Ascending aorta (tissue), 2 donors: ENCODE data around the gene CALR3. TPM values are rescaled to one million over a fixed set of nuclear protein-coding genes. Genes with fewer than 3 reads are reported as not detected.

Source experiments
- DNase-seq, 2 donors: peaks; one replicate each; pipeline ENCODE4 v3.0.0-alpha.2; 2019; ENCODE audit warnings: low spot score in 2 of 2
- H3K27ac ChIP-seq, 2 donors: fragments of 200-600 bp; sonication (generic); one replicate each; pipeline ENCODE4 v1.5.1; 2016 to 2017; ENCODE audit warnings: mild to moderate bottlenecking in 1 of 2
- H3K27me3 ChIP-seq: fragments of 200-600 bp; sonication (generic); one replicate; pipeline ENCODE4 v1.5.1; 2017
- H3K36me3 ChIP-seq, 2 donors: fragments of 200-600 bp; sonication (generic); one replicate each; pipeline ENCODE4 v1.5.1; 2016
- H3K4me1 ChIP-seq, 2 donors: fragments of 200-600 bp; sonication (generic); one replicate each; pipeline ENCODE4 v1.5.1; 2016 to 2017; ENCODE audit warnings: mild to moderate bottlenecking in 1 of 2
- H3K4me3 ChIP-seq, 2 donors: fragments of 200-600 bp; sonication (generic); one replicate each; pipeline ENCODE4 v1.5.1; 2016 to 2017; ENCODE audit warnings: mild to moderate bottlenecking in 1 of 2
- H3K9me3 ChIP-seq, 2 donors: fragments of 200-600 bp; sonication (generic); one replicate each; pipeline ENCODE4 v1.5.1; 2016
- intact Hi-C: fragments of 100-400 bp; cut with DNase I; formaldehyde crosslinking; loops from one replicate; pipeline ENCODE4 v1.15.1; 2023
- total RNA-seq: library from RNA; depleted of rRNA; stranded (reverse); fragments of >200 nt; gene quantifications from one replicate; pipeline ENCODE4 v1.1.0, GENCODE V29; 2016
- TF ChIP-seq, protein P1 (sequence below), 3 experiments: fragments of 200-600 bp in 2 of 3; fragments of 450-650 bp in 1 of 3; sonication (generic) in 2 of 3; IDR thresholded peaks; one replicate each; pipeline ENCODE4 v1.5.1; 2016 to 2019; ENCODE audit warnings: antibody characterized with exemption in 3 of 3, mild to moderate bottlenecking in 1 of 3, moderate library complexity in 1 of 3

Gene CALR3
- total RNA-seq, 1 donor from 2014 or later = not detected

DNA sequence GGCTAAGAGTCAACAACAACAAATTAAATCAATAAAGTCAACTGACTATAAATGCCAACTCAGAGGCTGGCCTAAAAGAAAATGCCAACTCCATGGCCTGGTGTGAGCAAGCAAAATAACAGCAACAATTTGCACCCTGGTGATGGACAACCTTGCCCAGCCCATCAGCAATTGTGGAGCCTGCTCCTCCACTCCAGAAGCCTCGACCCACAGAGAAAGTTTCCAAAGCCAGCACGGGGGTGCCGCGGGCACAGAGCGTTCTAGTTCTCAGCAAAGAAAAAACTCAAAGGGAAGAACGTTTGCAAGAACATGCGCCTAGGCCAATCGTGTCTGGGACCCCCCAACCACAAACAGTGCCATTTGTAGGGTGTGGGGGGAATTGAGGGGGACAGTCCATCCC is 35.5 kb downstream of the CALR3 start:
- Histone ChIP-seq H3K36me3 (peaks cover 0 to 4% of the 10 kb centered on the region in 2 donors), H3K9me3 (no peaks in the 10 kb centered on the region), H3K4me1 (peaks cover 12 to 14% of the 10 kb centered on the region in 2 donors), H3K4me3 (no peak overlapping the region), H3K27me3 (no peaks in the 10 kb centered on the region), H3K27ac (no peak overlapping the region)
- intact Hi-C loops = no loop called here
- TF ChIP-seq, protein P1, sequence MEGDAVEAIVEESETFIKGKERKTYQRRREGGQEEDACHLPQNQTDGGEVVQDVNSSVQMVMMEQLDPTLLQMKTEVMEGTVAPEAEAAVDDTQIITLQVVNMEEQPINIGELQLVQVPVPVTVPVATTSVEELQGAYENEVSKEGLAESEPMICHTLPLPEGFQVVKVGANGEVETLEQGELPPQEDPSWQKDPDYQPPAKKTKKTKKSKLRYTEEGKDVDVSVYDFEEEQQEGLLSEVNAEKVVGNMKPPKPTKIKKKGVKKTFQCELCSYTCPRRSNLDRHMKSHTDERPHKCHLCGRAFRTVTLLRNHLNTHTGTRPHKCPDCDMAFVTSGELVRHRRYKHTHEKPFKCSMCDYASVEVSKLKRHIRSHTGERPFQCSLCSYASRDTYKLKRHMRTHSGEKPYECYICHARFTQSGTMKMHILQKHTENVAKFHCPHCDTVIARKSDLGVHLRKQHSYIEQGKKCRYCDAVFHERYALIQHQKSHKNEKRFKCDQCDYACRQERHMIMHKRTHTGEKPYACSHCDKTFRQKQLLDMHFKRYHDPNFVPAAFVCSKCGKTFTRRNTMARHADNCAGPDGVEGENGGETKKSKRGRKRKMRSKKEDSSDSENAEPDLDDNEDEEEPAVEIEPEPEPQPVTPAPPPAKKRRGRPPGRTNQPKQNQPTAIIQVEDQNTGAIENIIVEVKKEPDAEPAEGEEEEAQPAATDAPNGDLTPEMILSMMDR (IDR thresholded peaks at IDR 0.05) = no peak
- DNase-seq = no peak

DNA sequence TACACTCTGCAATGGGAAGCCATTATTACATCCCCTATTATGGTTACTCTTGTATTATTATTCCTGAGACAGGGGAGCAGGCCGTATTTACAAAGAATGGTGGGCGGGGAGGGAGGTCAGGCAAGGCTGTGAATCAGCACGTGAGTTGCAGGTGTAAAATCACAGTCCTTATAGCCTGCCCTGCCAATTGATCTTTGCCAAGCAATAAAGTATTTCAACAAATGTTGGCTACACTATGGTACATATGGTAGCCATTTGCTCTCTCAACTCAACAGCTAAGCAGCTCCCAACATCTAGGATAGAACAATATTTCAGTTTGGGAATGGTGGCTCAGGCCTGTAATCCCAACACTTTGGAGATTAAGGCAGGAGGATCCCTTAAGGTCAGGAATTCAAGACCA is 36.3 kb downstream of the CALR3 start:
- Histone ChIP-seq H3K4me1 (peaks cover 12 to 14% of the 10 kb centered on the region in 2 donors), H3K9me3 (no peaks in the 10 kb centered on the region), H3K36me3 (no peaks in the 10 kb centered on the region), H3K27me3 (no peaks in the 10 kb centered on the region), H3K27ac (no peak overlapping the region), H3K4me3 (no peak overlapping the region)
- DNase-seq = no peak
- TF ChIP-seq, protein P1 (IDR thresholded peaks at IDR 0.05) = no peak
- intact Hi-C loops = no loop called here

DNA sequence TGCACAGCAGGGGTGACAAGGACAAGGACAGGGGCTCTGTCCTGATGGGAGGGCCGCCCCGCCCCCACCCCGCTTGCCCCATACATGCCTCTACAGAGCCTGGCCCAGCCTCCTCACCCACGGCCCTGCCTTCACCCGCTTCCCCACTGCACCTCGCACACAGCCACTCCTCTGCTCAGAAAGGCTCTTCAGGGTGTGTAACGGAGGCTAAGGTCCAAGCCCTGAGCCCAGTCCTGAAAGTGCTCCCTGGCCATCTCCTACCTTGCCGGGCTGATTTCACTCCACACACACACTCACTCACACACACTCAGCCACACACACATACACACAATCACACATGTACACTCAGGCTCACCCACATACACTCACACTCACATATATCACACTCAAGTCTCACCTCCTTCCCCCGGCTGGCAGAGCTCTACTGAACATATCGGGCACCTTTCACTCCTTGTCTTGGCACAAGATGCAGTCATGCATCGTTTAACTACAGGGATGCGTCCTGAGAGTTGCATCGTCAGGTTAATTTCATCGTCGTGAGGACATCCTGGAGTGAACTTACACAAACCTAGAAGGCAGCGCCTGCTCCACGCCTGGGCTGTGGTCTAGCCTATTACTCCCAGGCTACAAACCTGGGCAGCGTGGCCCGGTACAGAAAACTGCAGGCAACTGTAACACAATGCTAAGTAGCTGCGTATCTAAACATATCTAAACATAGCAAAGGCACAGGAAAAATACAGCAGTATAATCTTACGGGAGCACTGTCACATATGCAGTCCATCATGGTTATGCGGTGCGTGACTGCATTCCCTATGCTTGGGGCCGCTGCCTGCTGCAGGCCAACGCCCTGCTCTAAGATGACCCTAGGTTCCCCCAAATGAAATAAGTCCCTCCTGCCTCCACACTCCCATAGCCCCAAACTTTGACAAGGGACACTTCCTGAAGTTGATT is 37.3 kb downstream of the CALR3 start:
- peak overlapping the region; percentile 50 to 74 for H3K27ac ChIP-seq
- peaks cover 12 to 14% of the 10 kb centered on the region in 2 donors for H3K4me1 ChIP-seq
- TF ChIP-seq, protein P1 (IDR thresholded peaks at IDR 0.05) = no peak
- DNase-seq = no peak
- no peaks in the 10 kb centered on the region for H3K36me3 ChIP-seq
- H3K9me3 ChIP-seq = no peaks in the 10 kb centered on the region
- H3K27me3 ChIP-seq = no peaks in the 10 kb centered on the region
- intact Hi-C loops = no loop called here
- H3K4me3 ChIP-seq = no peak overlapping the region

DNA sequence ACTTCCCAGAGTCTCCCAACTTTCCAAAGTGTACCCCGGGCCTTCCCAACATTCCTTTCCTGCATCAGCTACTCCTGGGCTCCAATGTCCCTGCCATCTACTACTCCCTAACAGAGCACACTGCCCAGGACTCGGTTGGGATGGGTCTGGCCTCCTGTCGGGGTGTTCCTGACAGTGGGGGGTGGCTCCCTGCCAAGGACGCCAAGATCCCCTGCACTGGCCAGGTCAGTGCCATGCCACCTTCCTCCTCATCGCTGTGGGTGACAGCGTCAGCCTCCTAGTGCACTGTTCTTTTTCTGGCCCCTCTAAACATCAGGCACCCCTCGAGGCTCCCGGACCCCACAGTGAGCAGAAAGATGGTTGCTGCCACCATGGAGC is 38.0 kb downstream of the CALR3 start:
- no peaks in the 10 kb centered on the region for H3K36me3 ChIP-seq
- H3K27ac ChIP-seq = peak overlapping the region; percentile 50 to 74
- peak overlapping the region in 1 of 2 donors; percentile 53 for H3K4me3 ChIP-seq
- TF ChIP-seq, protein P1 (IDR thresholded peaks at IDR 0.05) = no peak
- peaks cover 12 to 14% of the 10 kb centered on the region in 2 donors for H3K4me1 ChIP-seq
- intact Hi-C loops = no loop called here
- H3K9me3 ChIP-seq = no peaks in the 10 kb centered on the region
- H3K27me3 ChIP-seq = no peaks in the 10 kb centered on the region
- no peak for DNase-seq

DNA sequence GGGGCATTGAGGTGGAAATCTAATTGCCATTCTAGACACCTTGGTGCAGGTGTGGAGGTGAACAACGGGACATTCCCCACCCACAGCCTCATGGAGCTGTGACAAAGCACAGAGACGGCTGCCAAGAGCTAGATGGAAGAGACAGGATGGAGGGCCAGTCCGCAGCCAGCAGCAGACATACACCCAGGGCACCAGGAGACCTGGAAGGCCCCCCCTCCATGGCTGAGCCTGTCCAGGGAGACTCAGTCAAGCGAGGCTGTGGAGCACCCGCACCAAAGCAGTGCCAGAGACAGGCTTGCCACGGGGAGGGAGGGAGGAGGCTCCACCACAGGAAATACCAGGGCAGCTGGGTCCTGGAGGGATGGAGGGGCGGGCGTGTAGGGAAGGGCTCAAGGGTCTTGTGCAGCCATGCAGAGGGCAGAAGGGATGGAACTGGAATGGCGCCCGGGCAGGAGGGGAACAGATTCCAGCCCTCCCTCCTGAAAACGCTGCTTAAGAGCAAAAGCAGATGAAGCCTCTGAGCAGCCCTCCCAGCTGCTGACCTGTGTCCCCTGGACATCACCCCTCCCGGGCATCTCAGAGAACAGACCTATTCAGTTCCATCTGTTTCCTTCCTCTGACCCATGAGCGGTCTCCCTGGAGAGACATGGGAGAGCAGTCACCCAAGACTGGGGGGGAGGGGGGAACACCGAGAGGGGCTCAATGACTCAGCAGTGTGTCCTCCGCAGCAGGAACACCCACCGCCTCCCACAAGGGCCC is 38.6 kb downstream of the CALR3 start:
- H3K9me3 ChIP-seq = no peaks in the 10 kb centered on the region
- intact Hi-C loops = no loop called here
- H3K27ac ChIP-seq = peak overlapping the region; percentile 50 to 74
- DNase-seq = peak in 1 of 2 donors; percentile 73
- TF ChIP-seq, protein P1 (IDR thresholded peaks at IDR 0.05) = no peak
- no peaks in the 10 kb centered on the region for H3K36me3 ChIP-seq
- peak overlapping the region; percentile 6 to 53 for H3K4me3 ChIP-seq
- H3K27me3 ChIP-seq = no peaks in the 10 kb centered on the region
- peaks cover 12 to 14% of the 10 kb centered on the region in 2 donors for H3K4me1 ChIP-seq
